Stimulated activated CD4-positive, alpha-beta T cell treated with anti-CD3 and anti-CD28 coated beads, TNF-alpha, amount 100 ng/mL, for 24 hours (primary cell): Measurements from ENCODE around the gene SEMA3F.

Experiments used
- DNase-seq, 3 experiments: peaks; one replicate each; pipeline ENCODE4 v3.0.0-alpha.2; 2020; ENCODE audit warnings: low read depth in 3 of 3

Gene SEMA3F

GRCh38 chr3:50132421-50133282, 22.5 kb upstream of the SEMA3F start:
- no peak for DNase-seq

GRCh38 chr3:50133283-50133615, 21.9 kb upstream of the SEMA3F start:
- DNase-seq = no peak

- no peak for DNase-seq
Observed at GRCh38 chr3:50134367-50134766, 20.8 kb upstream of the SEMA3F start.

GRCh38 chr3:50135964-50136363, 19.2 kb upstream of the SEMA3F start:
- DNase-seq = no peak

GRCh38 chr3:50136714-50137405, 18.3 kb upstream of the SEMA3F start:
- no peak for DNase-seq

- no peak for DNase-seq
Observed at GRCh38 chr3:50137531-50137930, 17.6 kb upstream of the SEMA3F start.

GRCh38 chr3:50138266-50139200, 16.6 kb upstream of the SEMA3F start:
- DNase-seq = no peak

- DNase-seq = no peak
Observed at GRCh38 chr3:50139308-50139707, 15.8 kb upstream of the SEMA3F start.

- no peak for DNase-seq
Observed at GRCh38 chr3:50139718-50140423, 15.3 kb upstream of the SEMA3F start.

- DNase-seq = no peak
Observed at GRCh38 chr3:50140990-50141389, 14.1 kb upstream of the SEMA3F start.

- DNase-seq = no peak
Observed at GRCh38 chr3:50146316-50146901, 8.7 kb upstream of the SEMA3F start.

- DNase-seq = no peak
Observed at GRCh38 chr3:50147016-50147415, 8.1 kb upstream of the SEMA3F start.

GRCh38 chr3:50147447-50147846, 7.7 kb upstream of the SEMA3F start:
- DNase-seq = no peak

- DNase-seq = no peak
Observed at GRCh38 chr3:50147861-50148260, 7.3 kb upstream of the SEMA3F start.

- no peak for DNase-seq
Observed at GRCh38 chr3:50150404-50150750, 4.7 kb upstream of the SEMA3F start.

- no peak for DNase-seq
Observed at GRCh38 chr3:50150863-50151686, 4.0 kb upstream of the SEMA3F start.

GRCh38 chr3:50151728-50152127, 3.4 kb upstream of the SEMA3F start:
- no peak for DNase-seq

GRCh38 chr3:50153782-50154475, 1.2 kb upstream of the SEMA3F start:
- DNase-seq = no peak

- no peak for DNase-seq
Observed at GRCh38 chr3:50154476-50154839, 666 bp upstream of the SEMA3F start.

GRCh38 chr3:50155491-50155878, 361 bp downstream of the SEMA3F start:
- no peak for DNase-seq
